HG02981 (cell line): Measurements from ENCODE around the gene HIGD2A.
A peak's percentile ranks its signal among the peaks of the same experiment; 100 is the strongest.

ENCODE experiments used
- ATAC-seq: cut with Tn5 transposase; IDR thresholded peaks from one replicate; pipeline ENCODE4 v1.9.1; 2021; ENCODE audit warnings: mild to moderate bottlenecking, moderate library complexity; ENCODE audit not compliant: unreplicated experiment

Gene HIGD2A

GRCh38 chr5:176388444-176389134 lies at the start of gene HIGD2A, which contains the start of gene NOP16:
Gene HIGD2A, plus strand, starts transcription at chr5:176388751. Its CDS starts 69 bp downstream, at chr5:176388820.
Gene NOP16, minus strand, starts transcription at chr5:176388598. Its CDS starts 59 bp downstream, at chr5:176388539.
- peak; percentile 86 for ATAC-seq

GRCh38 chr5:176339304-176339703 lies 49.2 kb upstream of the HIGD2A start:
- ATAC-seq = no peak

- no peak for ATAC-seq
These were observed 47.0 kb upstream of the HIGD2A start for GRCh38 chr5:176341325-176342157.

GRCh38 chr5:176342158-176342483 lies 46.4 kb upstream of the HIGD2A start:
- ATAC-seq = no peak

- ATAC-seq = no peak
These were observed 45.6 kb upstream of the HIGD2A start for GRCh38 chr5:176342766-176343458.

GRCh38 chr5:176350416-176350815 lies 38.1 kb upstream of the HIGD2A start:
- ATAC-seq = no peak

- ATAC-seq = no peak
These were observed 36.3 kb upstream of the HIGD2A start for GRCh38 chr5:176352116-176352878.

GRCh38 chr5:176353533-176353932 lies 35.0 kb upstream of the HIGD2A start:
- ATAC-seq = no peak

GRCh38 chr5:176355400-176356178 lies 33.0 kb upstream of the HIGD2A start:
- no peak for ATAC-seq

- ATAC-seq = no peak
These were observed 32.4 kb upstream of the HIGD2A start for GRCh38 chr5:176356179-176356566.

GRCh38 chr5:176359658-176360057 lies 28.9 kb upstream of the HIGD2A start:
- no peak for ATAC-seq

- peak; percentile 3 for ATAC-seq
These were observed 27.6 kb upstream of the HIGD2A start for GRCh38 chr5:176360894-176361436.

GRCh38 chr5:176361437-176362232 lies 26.9 kb upstream of the HIGD2A start, which contains the start of gene KIAA1191:
Gene KIAA1191, minus strand, starts transcription at chr5:176361764. Its CDS starts 2,256 bp downstream, at chr5:176359508.
- peak; percentile 86 for ATAC-seq

GRCh38 chr5:176362233-176362490 lies 26.4 kb upstream of the HIGD2A start:
- ATAC-seq = peak; percentile 1

- no peak for ATAC-seq
These were observed 23.7 kb upstream of the HIGD2A start for GRCh38 chr5:176364765-176365350.

- ATAC-seq = peak; percentile 28
These were observed 23.0 kb upstream of the HIGD2A start, which contains the start of gene ARL10 for GRCh38 chr5:176365351-176366231. Gene ARL10, plus strand, starts transcription at chr5:176365487. Its CDS starts 77 bp downstream, at chr5:176365564.

GRCh38 chr5:176366232-176366894 lies 22.2 kb upstream of the HIGD2A start:
- ATAC-seq = no peak
